GM19043 (cell line): ENCODE data around the gene WHRN.

Source experiments
- ATAC-seq: cut with Tn5 transposase; IDR thresholded peaks from one replicate; pipeline ENCODE4 v1.9.1; 2021; ENCODE audit warnings: low read depth; ENCODE audit not compliant: unreplicated experiment

Gene WHRN

GRCh38 chr9:114452219-114453165, 52.8 kb downstream of the WHRN start:
- no peak for ATAC-seq

GRCh38 chr9:114451707-114452031, 53.6 kb downstream of the WHRN start:
- no peak for ATAC-seq

GRCh38 chr9:114450833-114451706, 54.2 kb downstream of the WHRN start:
- peak; percentile 77 for ATAC-seq

GRCh38 chr9:114450181-114450580, 55.1 kb downstream of the WHRN start:
- no peak for ATAC-seq

- ATAC-seq, result no peak
Measured at GRCh38 chr9:114449236-114449635, 56.0 kb downstream of the WHRN start.

- ATAC-seq, result no peak
Measured at GRCh38 chr9:114448706-114449105, 56.6 kb downstream of the WHRN start.

- ATAC-seq, result no peak
Measured at GRCh38 chr9:114446672-114447450, 58.4 kb downstream of the WHRN start.

- ATAC-seq, result no peak
Measured at GRCh38 chr9:114446036-114446435, 59.2 kb downstream of the WHRN start.

GRCh38 chr9:114445616-114446015, 59.7 kb downstream of the WHRN start:
- ATAC-seq, result no peak

- no peak for ATAC-seq
Measured at GRCh38 chr9:114442022-114442421, 63.3 kb downstream of the WHRN start.

- ATAC-seq, result no peak
Measured at GRCh38 chr9:114437401-114437893, 67.8 kb downstream of the WHRN start.

- no peak for ATAC-seq
Measured at GRCh38 chr9:114434878-114435311, 70.4 kb downstream of the WHRN start.

GRCh38 chr9:114433720-114434255, 71.5 kb downstream of the WHRN start:
- no peak for ATAC-seq

- no peak for ATAC-seq
Measured at GRCh38 chr9:114433086-114433485, 72.2 kb downstream of the WHRN start.

- ATAC-seq, result no peak
Measured at GRCh38 chr9:114432323-114433067, 72.8 kb downstream of the WHRN start.

- no peak for ATAC-seq
Measured at GRCh38 chr9:114431770-114432169, 73.5 kb downstream of the WHRN start.

- no peak for ATAC-seq
Measured at GRCh38 chr9:114431003-114431402, 74.3 kb downstream of the WHRN start.

- no peak for ATAC-seq
Measured at GRCh38 chr9:114430457-114430856, 74.8 kb downstream of the WHRN start.

- no peak for ATAC-seq
Measured at GRCh38 chr9:114429488-114429887, 75.8 kb downstream of the WHRN start.

- no peak for ATAC-seq
Measured at GRCh38 chr9:114428466-114428865, 76.8 kb downstream of the WHRN start.
